Pancreas (tissue), 10 donors: ENCODE measurements around the gene ARHGAP26. TPM values are rescaled to one million over a fixed set of nuclear protein-coding genes. Genes with fewer than 3 reads are reported as not detected.

Source experiments
- ATAC-seq, 4 donors: fragments of 200-7000 bp; cut with Tn5 transposase; one replicate each; pipeline versions ENCODE4 v1.8.0 to v1.9.1; 2020; ENCODE audit warnings: mild to moderate bottlenecking in 4 of 4, moderate library complexity in 4 of 4
- DNase-seq, 6 donors: peaks; one replicate each; pipeline ENCODE4 v3.0.0-alpha.2; 2020
- FAIRE-seq: peaks from 2 replicates; lab custom pipeline; 2012; peaks lifted over from hg19 to GRCh38; lab: Jason Lieb, UNC
- H3K27ac ChIP-seq, 4 donors: fragments of 200-600 bp; sonication (generic); 1 replicate in 3 of 4; 2 replicates in 1 of 4; pipeline versions ENCODE4 v1.5.0 to v1.8.0; 2020
- H3K27me3 ChIP-seq, 4 donors: fragments of 200-600 bp; one replicate each; pipeline ENCODE4 v1.8.0; 2021
- H3K36me3 ChIP-seq, 3 donors: fragments of 200-600 bp; sonication (generic) in 1 of 3; one replicate each; pipeline versions ENCODE4 v1.5.0 to v1.8.0; 2020 to 2021
- H3K4me1 ChIP-seq, 3 donors: fragments of 200-600 bp; one replicate each; pipeline ENCODE4 v1.8.0; 2021
- H3K4me3 ChIP-seq, 4 donors: fragments of 200-600 bp; sonication (generic) in 2 of 4; one replicate each; pipeline versions ENCODE4 v1.5.0 to v1.8.0; 2020 to 2021
- H3K9me3 ChIP-seq, 4 donors: fragments of 200-600 bp; one replicate each; pipeline ENCODE4 v1.8.0; 2021
- CTCF ChIP-seq, 4 donors: fragments of 200-600 bp; sonication (generic) in 3 of 4; IDR thresholded peaks; one replicate each; pipeline versions ENCODE4 v1.5.0 to v1.8.0; 2021; ENCODE audit warnings: antibody characterized with exemption in 4 of 4
- WGBS, 2 donors: extraction: QIAGEN DNeasy Blood & Tissue Kit; methylation state at CpG; one replicate each; pipeline ENCODE4 v1.1.7; 2013; 5-methylcytosine and 5-hydroxymethylcytosine counted together
- intact Hi-C, 3 donors: fragments of 100-400 bp; cut with DNase I; formaldehyde crosslinking; loops; one replicate each; pipeline versions ENCODE4 v1.11.1 to v1.14.2; 2022
- polyA plus RNA-seq, 2 donors: library from polyadenylated mRNA; stranded (reverse); fragments of 200-250 nt; gene quantifications; one replicate each; pipeline ENCODE4 v1.2.3, GENCODE V29; 2013
- total RNA-seq, 6 donors: library from RNA; stranded (reverse); fragmentation: NEBNext Ultra II Directional in 4 of 6; extraction: Animal tissue kit (Norgen Biotek cat#: 25700) in 4 of 6; gene quantifications; one replicate each; pipeline versions ENCODE4 v1.2.1 to v1.2.4, GENCODE V29; 2021 to 2023
- donor health status: healthy with polysubstance abuse.
- donor health status: DM: no; HTN: no; CAD: no; lungs with moderate emphysema.
- donor health status: DM: no; HTN: no; CAD: no.
- donor health status: control.
- donor health status: control.
- donor health status: Bipolar disorder and iron deficiency.
- donor health status: DM: yes; HTN: yes; CAD: no.
- donor health status: DM: no; HTN: no; CAD: no.
- donor health status: DM: no; HTN: no; CAD: no.
- donor health status: DM: yes; HTN: yes; CAD: no.

ARHGAP26 gene
- total and polyA plus RNA-seq, 8 donors, result 3.0 to 28.1 (median 10.3) TPM

GRCh38 chr5:142918959-142919635 is 148.9 kb downstream of the ARHGAP26 start:
- intact Hi-C loops, result no loop called here
- 82 to 92% methylated on average over 7 of the region's 7 CpGs for WGBS, 2 donors
- no peak for TF ChIP-seq CTCF (IDR thresholded peaks at IDR 0.05)
- DNase-seq (no peak), ATAC-seq (no peak), FAIRE-seq (no peak)
- no peaks in the 10 kb centered on the region for H3K9me3 ChIP-seq
- no peak overlapping the region for H3K4me3 ChIP-seq
- H3K27me3 ChIP-seq, result no peaks in the 10 kb centered on the region
- H3K27ac ChIP-seq, result no peak overlapping the region
- H3K36me3 ChIP-seq, result no peaks in the 10 kb centered on the region
- peaks cover 24 to 37% (median 29%) of the 10 kb centered on the region in 3 donors for H3K4me1 ChIP-seq

GRCh38 chr5:142920849-142921612 is 150.9 kb downstream of the ARHGAP26 start:
- H3K4me1 ChIP-seq, result peaks cover 25 to 48% (median 41%) of the 10 kb centered on the region in 3 donors
- intact Hi-C loops, result loop anchor here in 1 of 3 donors (10.0 kb wide), 1 partner anchor 904 kb away; no protein-coding TSS in a partner anchor
- H3K27me3 ChIP-seq, result no peaks in the 10 kb centered on the region
- FAIRE-seq (no peak), DNase-seq (no peak), ATAC-seq (peak; percentile 2 to 11 (median 10))
- H3K36me3 ChIP-seq, result no peaks in the 10 kb centered on the region
- H3K27ac ChIP-seq, result peak overlapping the region in 3 of 4 donors; percentile 20 to 53 (median 51)
- no peak overlapping the region for H3K4me3 ChIP-seq
- 40 to 60% methylated on average over 3 of the region's 3 CpGs for WGBS, 2 donors
- TF ChIP-seq CTCF (IDR thresholded peaks at IDR 0.05), result no peak
- no peaks in the 10 kb centered on the region for H3K9me3 ChIP-seq

- H3K27ac ChIP-seq, result peak overlapping the region in 2 of 4 donors; percentile 20 to 54
These were observed 152.2 kb downstream of the ARHGAP26 start for GRCh38 chr5:142922223-142922952.

More at GRCh38 chr5:142922223-142922952, 152.2 kb downstream of the ARHGAP26 start:
- Histone ChIP-seq H3K9me3 (no peaks in the 10 kb centered on the region), H3K27me3 (no peaks in the 10 kb centered on the region), H3K4me1 (peaks cover 34 to 57% (median 54%) of the 10 kb centered on the region in 3 donors), H3K36me3 (no peaks in the 10 kb centered on the region), H3K4me3 (no peak overlapping the region)
- FAIRE-seq, result peak; percentile 91
- 0 to 11% methylated on average over 1 of the region's 1 CpG for WGBS, 2 donors
- intact Hi-C loops, result loop anchor here in 1 of 3 donors (10.0 kb wide), 1 partner anchor 902 kb away; no protein-coding TSS in a partner anchor
- DNase-seq, result no peak
- ATAC-seq, result peak in 3 of 4 donors; percentile 37 to 60 (median 48)
- peak in 1 of 4 donors; percentile 24 for TF ChIP-seq CTCF (IDR thresholded peaks at IDR 0.05)
